Activated CD4-positive, alpha-beta T cell treated with anti-CD3 and anti-CD28 coated beads, Interleukin-2, amount 10 ng/mL, durations not matched to agents 24 days and 14 days (primary cell): ENCODE data around the gene MTCP1. TPM values are rescaled to one million over a fixed set of nuclear protein-coding genes. Genes with fewer than 3 reads are reported as not detected.
A peak's percentile ranks its signal among the peaks of the same experiment; 100 is the strongest.

Experiments used
- DNase-seq: peaks from one replicate; pipeline ENCODE4 v3.0.0; 2022
- H3K27ac Mint-ChIP-seq: one replicate; pipeline ENCODE4 v1.8.0; 2022; ENCODE audit warnings: mild to moderate bottlenecking, mixed read lengths
- H3K27me3 Mint-ChIP-seq: one replicate; pipeline ENCODE4 v1.8.0; 2022; ENCODE audit warnings: mixed read lengths
- H3K36me3 Mint-ChIP-seq: one replicate; pipeline ENCODE4 v1.8.0; 2022; ENCODE audit warnings: low read depth, mild to moderate bottlenecking, mixed read lengths
- H3K4me1 Mint-ChIP-seq: one replicate; pipeline ENCODE4 v1.8.0; 2021; ENCODE audit warnings: mixed read lengths
- H3K4me3 Mint-ChIP-seq: one replicate; pipeline ENCODE4 v1.8.0; 2022; ENCODE audit warnings: mild to moderate bottlenecking, moderate library complexity, mixed read lengths
- H3K9me3 Mint-ChIP-seq: one replicate; pipeline ENCODE4 v1.8.0; 2021; ENCODE audit warnings: mixed read lengths
- intact Hi-C: fragments of 100-400 bp; cut with micrococcal nuclease; formaldehyde crosslinking; loops from one replicate; pipeline ENCODE4 v1.15.1; 2023
- total RNA-seq: library from RNA; stranded (reverse); gene quantifications from 2 replicates; pipeline ENCODE4 v1.2.3, GENCODE V29; 2022

The MTCP1 gene, protein sequence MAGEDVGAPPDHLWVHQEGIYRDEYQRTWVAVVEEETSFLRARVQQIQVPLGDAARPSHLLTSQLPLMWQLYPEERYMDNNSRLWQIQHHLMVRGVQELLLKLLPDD
- total RNA-seq = 9.8 and 11.4 TPM in 2 replicates

DNA sequence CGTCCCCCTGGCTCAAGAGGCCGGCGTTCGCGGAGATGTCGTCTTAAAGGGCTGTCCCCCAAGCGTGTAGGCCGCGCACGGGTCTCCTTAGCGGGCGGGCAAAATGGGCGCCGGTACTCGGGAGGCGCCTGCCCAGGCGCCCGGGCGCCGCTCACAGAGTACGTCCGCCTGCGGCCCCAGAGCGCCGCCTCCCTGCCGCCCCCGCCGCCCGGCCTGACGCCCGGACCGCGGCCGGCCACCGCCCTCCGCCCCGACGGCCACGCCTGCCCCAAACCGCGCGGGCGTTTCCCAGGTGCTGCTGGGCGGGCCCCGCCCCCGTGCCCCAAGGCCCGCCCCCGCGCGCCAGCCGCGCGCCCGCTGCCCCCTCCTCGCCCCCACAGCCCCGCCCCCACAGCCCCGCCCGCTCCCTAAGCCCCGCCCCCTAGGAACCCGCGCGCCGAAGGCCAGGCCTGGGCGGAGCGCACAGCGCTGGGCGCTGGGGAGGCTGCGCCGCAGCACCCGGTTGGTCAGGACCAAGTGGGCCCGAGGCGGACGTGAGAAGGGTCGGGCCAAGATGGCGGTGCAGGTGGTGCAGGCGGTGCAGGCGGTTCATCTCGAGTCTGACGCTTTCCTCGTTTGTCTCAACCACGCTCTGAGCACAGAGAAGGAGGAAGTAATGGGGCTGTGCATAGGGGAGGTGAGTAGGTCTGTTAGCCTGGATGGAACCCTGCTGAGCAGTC is at the start of gene MTCP1, which contains the start of the genes BRCC3 and CMC4:
MTCP1 (minus strand) TSS at position 162 of the 719 bp plus-strand sequence. CDS start 5,126 bp downstream, outside the sequence.
BRCC3 (plus strand) TSS at position 534 of the 719 bp plus-strand sequence; CDS start at position 554, 20 bp downstream.
CMC4 (minus strand) TSS at position 162 of the 719 bp plus-strand sequence. CDS start 7,113 bp downstream, outside the sequence.
- peak; percentile 93 for DNase-seq
- H3K9me3 Mint-ChIP-seq = no peaks in the 10 kb centered on the region
- H3K27ac Mint-ChIP-seq = peak within 1 kb of the TSS; percentile 97
- H3K4me3 Mint-ChIP-seq = peak within 1 kb of the TSS; percentile 95
- intact Hi-C loops = loop anchor here (1.0 to 5.0 kb wide), 2 partner anchors 45 to 89 kb away; partner anchors contain the start of gene FUNDC2
- peaks cover 39% of the 10 kb centered on the region for H3K4me1 Mint-ChIP-seq
- no peaks in the 10 kb centered on the region for H3K27me3 Mint-ChIP-seq
- H3K36me3 Mint-ChIP-seq = peaks cover 25% of the 10 kb centered on the region

GRCh38 chrX:155115174-155115819 is 44.4 kb upstream of the MTCP1 start:
- no peaks in the 10 kb centered on the region for H3K27me3 Mint-ChIP-seq
- H3K4me1 Mint-ChIP-seq = no peaks in the 10 kb centered on the region
- DNase-seq = no peak
- intact Hi-C loops = no loop called here
- no peak overlapping the region for H3K27ac Mint-ChIP-seq
- no peaks in the 10 kb centered on the region for H3K9me3 Mint-ChIP-seq
- H3K36me3 Mint-ChIP-seq = peaks cover 48% of the 10 kb centered on the region
- H3K4me3 Mint-ChIP-seq = no peak overlapping the region

DNA sequence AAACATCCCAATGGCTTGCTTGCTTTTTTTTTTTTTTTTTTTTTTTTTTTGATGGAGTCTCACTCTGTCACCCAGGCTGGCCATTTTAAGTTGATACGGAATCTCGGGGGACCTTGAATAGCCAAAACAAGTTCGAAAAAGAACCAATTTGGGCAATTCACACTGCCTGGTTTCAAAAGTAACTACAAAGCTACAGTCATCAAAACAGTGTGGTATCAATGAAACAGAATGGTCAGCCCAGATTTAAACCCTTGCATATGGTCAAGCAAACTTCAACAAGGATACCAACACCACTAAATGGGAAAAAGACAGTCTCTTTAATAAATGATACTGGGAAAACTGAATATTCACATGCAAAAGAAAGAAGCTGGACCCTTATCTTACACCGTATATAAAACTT is 42.2 kb upstream of the MTCP1 start:
- no peak overlapping the region for H3K27ac Mint-ChIP-seq
- no peak for DNase-seq
- intact Hi-C loops = no loop called here
- H3K9me3 Mint-ChIP-seq = no peaks in the 10 kb centered on the region
- peaks cover 6% of the 10 kb centered on the region for H3K4me1 Mint-ChIP-seq
- peaks cover 45% of the 10 kb centered on the region for H3K36me3 Mint-ChIP-seq
- H3K27me3 Mint-ChIP-seq = no peaks in the 10 kb centered on the region
- no peak overlapping the region for H3K4me3 Mint-ChIP-seq

DNA sequence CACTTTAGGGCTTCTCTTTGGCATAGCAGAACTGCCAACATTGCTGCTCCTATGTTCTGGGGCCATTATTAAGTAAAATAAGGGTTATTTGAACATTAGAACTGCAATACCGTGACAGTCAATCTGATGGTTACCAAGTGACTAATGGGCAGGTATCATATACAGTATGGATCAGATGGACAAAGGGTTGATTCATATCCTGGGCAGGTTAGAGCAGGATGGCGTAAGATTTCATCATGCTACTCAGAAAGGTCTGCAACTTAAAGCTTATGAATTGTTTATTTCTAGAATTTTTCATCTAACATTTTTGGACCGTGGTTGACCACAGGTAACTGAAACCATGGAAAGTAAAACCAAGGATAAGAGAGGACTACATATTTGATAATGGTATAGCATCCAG is 41.2 kb upstream of the MTCP1 start:
- Mint-ChIP-seq H3K27me3 (no peaks in the 10 kb centered on the region), H3K36me3 (peaks cover 53% of the 10 kb centered on the region), H3K4me3 (no peak overlapping the region), H3K27ac (no peak overlapping the region), H3K4me1 (peaks cover 7% of the 10 kb centered on the region), H3K9me3 (no peaks in the 10 kb centered on the region)
- intact Hi-C loops = no loop called here
- DNase-seq = no peak

GRCh38 chrX:155108427-155108826 is 37.5 kb upstream of the MTCP1 start:
- H3K27me3 Mint-ChIP-seq = no peaks in the 10 kb centered on the region
- peaks cover 46% of the 10 kb centered on the region for H3K36me3 Mint-ChIP-seq
- H3K9me3 Mint-ChIP-seq = no peaks in the 10 kb centered on the region
- intact Hi-C loops = no loop called here
- DNase-seq = no peak
- H3K4me1 Mint-ChIP-seq = peaks cover 8% of the 10 kb centered on the region
- H3K4me3 Mint-ChIP-seq = no peak overlapping the region
- peak overlapping the region; percentile 21 for H3K27ac Mint-ChIP-seq

DNA sequence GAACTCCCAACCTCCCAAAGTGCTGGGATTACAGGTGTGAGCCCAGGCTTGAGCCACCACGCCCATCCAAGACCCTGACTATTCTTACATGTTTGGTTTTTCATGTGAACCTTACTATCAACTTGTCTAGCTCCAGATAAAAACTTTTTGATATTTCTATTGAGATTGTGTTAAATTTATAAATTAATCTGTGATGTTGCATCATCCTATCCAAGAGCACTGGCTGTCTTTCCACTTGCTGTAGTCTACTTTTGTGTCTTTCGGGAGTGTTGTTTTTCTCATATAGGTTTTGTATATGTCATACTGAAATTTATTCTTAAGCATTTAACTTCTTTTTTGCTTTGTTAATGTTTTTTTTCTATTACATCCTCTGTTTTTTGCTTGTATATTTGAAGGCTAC is 35.0 kb upstream of the MTCP1 start:
- H3K9me3 Mint-ChIP-seq = no peaks in the 10 kb centered on the region
- H3K4me1 Mint-ChIP-seq = peaks cover 12% of the 10 kb centered on the region
- H3K4me3 Mint-ChIP-seq = no peak overlapping the region
- H3K27ac Mint-ChIP-seq = no peak overlapping the region
- no peak for DNase-seq
- H3K27me3 Mint-ChIP-seq = no peaks in the 10 kb centered on the region
- peaks cover 37% of the 10 kb centered on the region for H3K36me3 Mint-ChIP-seq
- intact Hi-C loops = no loop called here

- H3K36me3 Mint-ChIP-seq = peaks cover 27% of the 10 kb centered on the region
- H3K4me1 Mint-ChIP-seq = peaks cover 2% of the 10 kb centered on the region
- no peak overlapping the region for H3K27ac Mint-ChIP-seq
- no peaks in the 10 kb centered on the region for H3K27me3 Mint-ChIP-seq
- no peak overlapping the region for H3K4me3 Mint-ChIP-seq
- no peaks in the 10 kb centered on the region for H3K9me3 Mint-ChIP-seq
- DNase-seq = peak; percentile 73
- intact Hi-C loops = loop anchor here (1.0 kb wide), 2 partner anchors 122 to 726 kb away; partner anchors contain the start of gene VBP1
These were observed 23.6 kb upstream of the MTCP1 start for GRCh38 chrX:155094468-155095061.

- intact Hi-C loops = no loop called here
- Mint-ChIP-seq H3K27ac (no peak overlapping the region), H3K4me3 (no peak overlapping the region), H3K27me3 (no peaks in the 10 kb centered on the region), H3K4me1 (peaks cover 6% of the 10 kb centered on the region), H3K36me3 (peaks cover 24% of the 10 kb centered on the region), H3K9me3 (no peaks in the 10 kb centered on the region)
- DNase-seq = no peak
These were observed 16.2 kb upstream of the MTCP1 start for GRCh38 chrX:155086961-155087735.

DNA sequence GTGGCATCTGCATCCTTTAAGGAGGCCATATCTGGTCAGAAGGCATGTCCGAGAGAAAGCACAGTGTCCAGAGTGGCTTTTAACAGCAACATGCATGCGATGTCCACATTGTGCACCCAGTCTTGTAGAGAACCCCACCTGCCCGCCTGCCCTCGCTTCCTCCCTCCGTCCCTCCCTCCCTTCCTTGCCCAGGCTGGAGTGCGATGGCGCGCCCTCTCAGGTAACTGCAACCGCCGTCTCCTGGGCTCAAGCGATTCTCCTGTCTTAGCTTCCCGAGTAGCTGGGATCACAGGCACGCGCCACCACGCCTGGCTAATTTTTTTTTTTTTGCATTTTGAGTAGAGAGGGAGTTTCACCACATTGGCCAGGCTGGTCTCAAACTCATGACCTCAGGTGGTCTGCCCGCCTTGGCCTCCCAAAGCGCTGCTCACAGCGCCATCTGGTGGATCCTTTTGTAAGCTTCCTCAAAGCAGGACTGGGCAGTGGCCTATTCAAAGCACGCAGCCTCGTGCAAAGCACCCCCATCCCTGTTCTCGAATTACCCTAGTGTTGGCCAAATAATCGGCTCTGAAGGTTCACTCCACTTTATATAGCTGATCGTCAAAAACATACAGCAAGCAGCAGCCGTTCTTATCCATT is 15.4 kb upstream of the MTCP1 start:
- Mint-ChIP-seq H3K36me3 (peaks cover 23% of the 10 kb centered on the region), H3K9me3 (no peaks in the 10 kb centered on the region), H3K27ac (no peak overlapping the region), H3K4me1 (peaks cover 6% of the 10 kb centered on the region), H3K4me3 (no peak overlapping the region), H3K27me3 (no peaks in the 10 kb centered on the region)
- peak; percentile 78 for DNase-seq
- intact Hi-C loops = no loop called here

- H3K27me3 Mint-ChIP-seq = no peaks in the 10 kb centered on the region
- peak overlapping the region; percentile 95 for H3K4me3 Mint-ChIP-seq
- peaks cover 25% of the 10 kb centered on the region for H3K36me3 Mint-ChIP-seq
- DNase-seq = no peak
- no peaks in the 10 kb centered on the region for H3K9me3 Mint-ChIP-seq
- intact Hi-C loops = loop anchor here (2.0 to 5.0 kb wide), 2 partner anchors 89 to 145 kb away; partner anchors contain the start of gene VBP1
- peak overlapping the region; percentile 97 for H3K27ac Mint-ChIP-seq
- H3K4me1 Mint-ChIP-seq = peaks cover 39% of the 10 kb centered on the region
These were observed 851 bp upstream of the MTCP1 start for GRCh38 chrX:155071694-155072280.

- no peaks in the 10 kb centered on the region for H3K27me3 Mint-ChIP-seq
- H3K27ac Mint-ChIP-seq = peak overlapping the region; percentile 86
- intact Hi-C loops = loop anchor here (1.0 to 5.0 kb wide), 2 partner anchors 44 to 88 kb away; partner anchors contain the start of gene FUNDC2
- peaks cover 24% of the 10 kb centered on the region for H3K36me3 Mint-ChIP-seq
- no peak for DNase-seq
- H3K9me3 Mint-ChIP-seq = no peaks in the 10 kb centered on the region
- H3K4me3 Mint-ChIP-seq = peak overlapping the region; percentile 83
- peaks cover 38% of the 10 kb centered on the region for H3K4me1 Mint-ChIP-seq
These were observed 317 bp downstream of the MTCP1 start for GRCh38 chrX:155070663-155070974.

- Mint-ChIP-seq H3K36me3 (peaks cover 20% of the 10 kb centered on the region), H3K27me3 (no peaks in the 10 kb centered on the region), H3K4me3 (peak overlapping the region; percentile 83), H3K9me3 (no peaks in the 10 kb centered on the region), H3K4me1 (peaks cover 35% of the 10 kb centered on the region), H3K27ac (peak overlapping the region; percentile 86)
- DNase-seq = peak; percentile 57
- intact Hi-C loops = loop anchor here (1.0 to 5.0 kb wide), 2 partner anchors 44 to 88 kb away; partner anchors contain the start of gene FUNDC2
These were observed 898 bp downstream of the MTCP1 start for GRCh38 chrX:155070038-155070437.
